ENCODE results near the gene WNT7B.

Gene WNT7B

DNA sequence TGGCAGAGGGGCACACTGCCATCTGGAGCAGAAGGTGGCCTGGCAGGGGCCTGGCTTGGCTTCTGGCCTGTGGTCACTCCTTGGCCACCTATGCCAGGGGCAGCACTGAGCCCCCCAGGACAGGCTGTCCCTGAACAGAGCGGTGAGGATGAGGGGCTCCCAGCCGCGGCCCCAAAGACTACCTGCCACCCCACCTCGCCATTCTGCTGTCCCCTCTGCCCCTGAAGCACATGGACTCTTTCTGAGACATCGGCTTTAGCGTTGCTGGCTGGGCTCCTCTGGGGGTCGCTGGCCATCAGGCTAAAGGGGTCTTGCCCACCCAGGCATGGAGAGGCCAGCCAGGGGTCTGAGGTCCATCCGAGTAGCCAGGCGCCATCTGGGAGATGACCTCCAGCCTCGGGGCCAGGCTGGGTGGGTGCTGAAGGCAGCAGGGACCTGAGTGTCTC lies 87.8 kb downstream of the WNT7B start:
- Histone ChIP-seq H3K79me1 (replicated peaks; ENCODE audit: low read length, poor library complexity, severe bottlenecking) (no peaks in the 10 kb centered on the region), H3K9ac (ENCODE audit: low read length) (peak overlapping the region; percentile 54), H3K18ac (ENCODE audit: low read depth in 1 of 2, low read length in 2 of 2) (no peak overlapping the region)

DNA sequence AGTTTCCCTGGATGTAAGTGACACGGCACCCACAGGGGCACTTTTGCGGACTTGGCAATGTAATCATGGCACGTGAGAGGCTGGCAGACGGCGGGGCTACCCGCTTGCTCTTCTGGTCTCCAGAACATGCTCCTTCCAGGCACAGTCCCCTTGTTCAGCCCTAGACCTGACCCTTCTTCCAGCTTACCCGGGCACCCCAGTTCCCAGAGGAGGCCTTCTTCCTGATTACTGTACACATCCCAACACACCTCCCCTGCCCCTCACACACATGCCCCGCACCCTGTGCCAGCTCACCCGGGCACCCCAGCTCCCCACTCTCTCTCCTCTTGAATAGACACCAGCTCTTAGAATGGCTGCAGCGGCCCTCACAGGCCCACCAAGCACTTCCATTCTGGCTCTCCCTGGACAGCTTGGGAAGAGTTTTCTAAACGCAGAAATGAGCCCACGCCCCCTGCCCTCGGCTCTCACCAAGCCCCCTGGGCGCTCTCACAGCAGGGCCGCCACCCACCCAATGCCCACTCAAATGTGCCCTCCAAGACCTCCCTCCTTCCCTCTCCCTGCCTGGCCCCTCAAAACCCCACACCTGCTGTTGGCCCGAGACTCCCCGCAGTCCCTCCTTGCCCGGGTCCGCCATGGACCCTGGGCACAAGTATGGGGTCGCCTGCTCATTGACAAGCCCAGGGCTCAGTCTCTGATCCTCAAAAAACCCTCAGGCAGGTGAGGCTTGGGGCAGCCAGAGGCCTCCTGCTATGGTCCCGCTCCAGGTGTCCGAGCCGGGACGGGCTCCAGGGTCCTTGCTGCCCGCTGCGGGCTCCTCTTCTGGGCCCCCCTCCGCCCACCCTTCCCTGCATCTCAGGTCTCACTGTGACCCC lies 88.5 kb downstream of the WNT7B start:
- DNase-seq: no peak
- Histone ChIP-seq H4K91ac (ENCODE audit: low read length) (no peak overlapping the region), H3K4me3 (ENCODE audit: insufficient read depth in 1 of 2, low read depth in 1 of 2, low read length in 2 of 2) (no peak overlapping the region), H3K18ac (ENCODE audit: low read depth in 1 of 2, low read length in 2 of 2) (no peak overlapping the region), H4K8ac (ENCODE audit: low read length) (no peak overlapping the region), H3K4me1 (ENCODE audit: control insufficient read depth, insufficient read depth, low read depth, low read length) (peaks cover 2% of the 10 kb centered on the region), H3K27ac (ENCODE audit: low read length, poor library complexity, severe bottlenecking) (no peak overlapping the region), H2BK5ac (ENCODE audit: low read depth, low read length, poor library complexity, severe bottlenecking) (no peak overlapping the region), H2BK12ac (ENCODE audit: low read length in 2 of 2) (no peak overlapping the region), H2BK120ac (ENCODE audit: low read depth, low read length) (no peak overlapping the region), H2AFZ (ENCODE audit: low read depth, low read length) (no peak overlapping the region), H3K23ac (ENCODE audit: low read length in 2 of 2) (no peak overlapping the region), H3K79me1 (replicated peaks; ENCODE audit: low read length, poor library complexity, severe bottlenecking) (no peaks in the 10 kb centered on the region), H3K36me3 (ENCODE audit: control insufficient read depth in 1 of 2, insufficient read depth in 2 of 2, low read depth in 1 of 2, low read length in 2 of 2) (no peaks in the 10 kb centered on the region), H3K9ac (ENCODE audit: low read length) (no peak overlapping the region), H3K4ac (ENCODE audit: low read depth in 1 of 2, low read length in 2 of 2) (no peak overlapping the region), H3K14ac (ENCODE audit: low read length in 2 of 2) (no peak overlapping the region), H2AK5ac (ENCODE audit: low read length, severe bottlenecking) (no peak overlapping the region), H3K9me3 (ENCODE audit: control insufficient read depth, low read length) (no peaks in the 10 kb centered on the region), H3K4me2 (ENCODE audit: low read length, poor library complexity, severe bottlenecking) (no peak overlapping the region), H3K27me3 (ENCODE audit: control insufficient read depth in 1 of 2, insufficient read depth in 1 of 2, low read length in 2 of 2) (peaks cover 0 to 76% of the 10 kb centered on the region in 2 experiments), H2BK15ac (ENCODE audit: low read depth, poor library complexity, severe bottlenecking) (no peak overlapping the region)
- 92% methylated on average over 27 of the region's 27 CpGs for WGBS

More for the DNA sequence above, 87.8 kb downstream of the WNT7B start:
- H3K4me3 ChIP-seq (ENCODE audit: insufficient read depth in 1 of 2, low read depth in 1 of 2, low read length in 2 of 2): no peak overlapping the region
- no peaks in the 10 kb centered on the region for H3K9me3 ChIP-seq (ENCODE audit: control insufficient read depth, low read length)
- DNase-seq: no peak
- no peak overlapping the region for H2AK5ac ChIP-seq (ENCODE audit: low read length, severe bottlenecking)
- no peak overlapping the region for H4K91ac ChIP-seq (ENCODE audit: low read length)
- no peak overlapping the region for H3K27ac ChIP-seq (ENCODE audit: low read length, poor library complexity, severe bottlenecking)
- H2BK15ac ChIP-seq (ENCODE audit: low read depth, poor library complexity, severe bottlenecking): no peak overlapping the region
- no peak overlapping the region for H2BK5ac ChIP-seq (ENCODE audit: low read depth, low read length, poor library complexity, severe bottlenecking)
- H2BK12ac ChIP-seq (ENCODE audit: low read length in 2 of 2): no peak overlapping the region
- H3K4ac ChIP-seq (ENCODE audit: low read depth in 1 of 2, low read length in 2 of 2): no peak overlapping the region
- no peak overlapping the region for H3K14ac ChIP-seq (ENCODE audit: low read length in 2 of 2)
- peaks cover 0 to 75% of the 10 kb centered on the region in 2 experiments for H3K27me3 ChIP-seq (ENCODE audit: control insufficient read depth in 1 of 2, insufficient read depth in 1 of 2, low read length in 2 of 2)
- WGBS: 85% methylated on average over 10 of the region's 10 CpGs
- no peak overlapping the region for H3K23ac ChIP-seq (ENCODE audit: low read length in 2 of 2)
- H3K4me2 ChIP-seq (ENCODE audit: low read length, poor library complexity, severe bottlenecking): no peak overlapping the region
- H2AFZ ChIP-seq (ENCODE audit: low read depth, low read length): no peak overlapping the region
- no peak overlapping the region for H4K8ac ChIP-seq (ENCODE audit: low read length)
- peaks cover 2% of the 10 kb centered on the region for H3K4me1 ChIP-seq (ENCODE audit: control insufficient read depth, insufficient read depth, low read depth, low read length)
- no peaks in the 10 kb centered on the region for H3K36me3 ChIP-seq (ENCODE audit: control insufficient read depth in 1 of 2, insufficient read depth in 2 of 2, low read depth in 1 of 2, low read length in 2 of 2)
- H2BK120ac ChIP-seq (ENCODE audit: low read depth, low read length): no peak overlapping the region

- Histone ChIP-seq H3K9me3 (ENCODE audit: control insufficient read depth, low read length) (no peaks in the 10 kb centered on the region), H3K4ac (ENCODE audit: low read depth in 1 of 2, low read length in 2 of 2) (no peak overlapping the region), H2AK5ac (ENCODE audit: low read length, severe bottlenecking) (no peak overlapping the region), H3K27me3 (ENCODE audit: control insufficient read depth in 1 of 2, insufficient read depth in 1 of 2, low read length in 2 of 2) (peaks cover 2 to 76% of the 10 kb centered on the region in 2 experiments), H2BK15ac (ENCODE audit: low read depth, poor library complexity, severe bottlenecking) (no peak overlapping the region), H3K27ac (ENCODE audit: low read length, poor library complexity, severe bottlenecking) (no peak overlapping the region), H3K4me2 (ENCODE audit: low read length, poor library complexity, severe bottlenecking) (no peak overlapping the region), H2AFZ (ENCODE audit: low read depth, low read length) (no peak overlapping the region), H3K14ac (ENCODE audit: low read length in 2 of 2) (peak overlapping the region in 1 of 2 experiments; percentile 14), H2BK5ac (ENCODE audit: low read depth, low read length, poor library complexity, severe bottlenecking) (no peak overlapping the region), H4K91ac (ENCODE audit: low read length) (no peak overlapping the region), H3K79me1 (replicated peaks; ENCODE audit: low read length, poor library complexity, severe bottlenecking) (no peaks in the 10 kb centered on the region), H3K23ac (ENCODE audit: low read length in 2 of 2) (no peak overlapping the region), H2BK12ac (ENCODE audit: low read length in 2 of 2) (no peak overlapping the region), H4K8ac (ENCODE audit: low read length) (no peak overlapping the region), H3K4me3 (ENCODE audit: insufficient read depth in 1 of 2, low read depth in 1 of 2, low read length in 2 of 2) (no peak overlapping the region), H3K18ac (ENCODE audit: low read depth in 1 of 2, low read length in 2 of 2) (no peak overlapping the region), H3K36me3 (ENCODE audit: control insufficient read depth in 1 of 2, insufficient read depth in 2 of 2, low read depth in 1 of 2, low read length in 2 of 2) (no peaks in the 10 kb centered on the region), H2BK120ac (ENCODE audit: low read depth, low read length) (no peak overlapping the region), H3K4me1 (ENCODE audit: control insufficient read depth, insufficient read depth, low read depth, low read length) (no peaks in the 10 kb centered on the region), H3K9ac (ENCODE audit: low read length) (no peak overlapping the region)
- 93% methylated on average over 22 of the region's 22 CpGs for WGBS
- no peak for DNase-seq
These were observed 89.5 kb downstream of the WNT7B start for GRCh38 chr22:45887202-45888131.

DNA sequence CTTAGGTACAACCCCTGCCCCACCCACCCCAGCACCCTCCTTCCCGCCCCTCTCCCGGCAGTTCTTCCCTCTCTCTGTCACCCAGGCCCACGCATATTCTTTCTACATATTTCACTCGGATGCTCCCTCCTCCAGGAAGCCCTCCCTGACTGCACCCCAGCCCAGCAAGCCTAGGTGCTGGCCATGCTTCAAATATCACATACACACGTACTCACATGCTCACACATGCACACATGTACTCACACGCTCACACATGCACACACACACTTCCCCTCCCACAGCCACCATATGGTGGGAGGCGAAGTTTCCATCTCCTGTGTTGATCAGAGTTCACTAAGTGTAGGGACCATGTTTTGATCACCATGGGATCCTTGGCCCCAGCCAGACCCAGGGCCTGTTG lies 90.4 kb downstream of the WNT7B start:
- no peak overlapping the region for H2BK120ac ChIP-seq (ENCODE audit: low read depth, low read length)
- 81% methylated on average over 7 of the region's 7 CpGs for WGBS

More for the DNA sequence above, 90.4 kb downstream of the WNT7B start:
- Histone ChIP-seq H3K4me3 (ENCODE audit: insufficient read depth in 1 of 2, low read depth in 1 of 2, low read length in 2 of 2) (no peak overlapping the region), H3K27me3 (ENCODE audit: control insufficient read depth in 1 of 2, insufficient read depth in 1 of 2, low read length in 2 of 2) (peaks cover 9 to 76% of the 10 kb centered on the region in 2 experiments), H4K8ac (ENCODE audit: low read length) (no peak overlapping the region), H3K36me3 (ENCODE audit: control insufficient read depth in 1 of 2, insufficient read depth in 2 of 2, low read depth in 1 of 2, low read length in 2 of 2) (no peaks in the 10 kb centered on the region), H2BK15ac (ENCODE audit: low read depth, poor library complexity, severe bottlenecking) (no peak overlapping the region), H3K9ac (ENCODE audit: low read length) (no peak overlapping the region), H3K9me3 (ENCODE audit: control insufficient read depth, low read length) (no peaks in the 10 kb centered on the region), H3K14ac (ENCODE audit: low read length in 2 of 2) (no peak overlapping the region), H2BK12ac (ENCODE audit: low read length in 2 of 2) (no peak overlapping the region), H3K18ac (ENCODE audit: low read depth in 1 of 2, low read length in 2 of 2) (no peak overlapping the region), H2AFZ (ENCODE audit: low read depth, low read length) (no peak overlapping the region), H3K4me1 (ENCODE audit: control insufficient read depth, insufficient read depth, low read depth, low read length) (no peaks in the 10 kb centered on the region), H2AK5ac (ENCODE audit: low read length, severe bottlenecking) (no peak overlapping the region), H3K4me2 (ENCODE audit: low read length, poor library complexity, severe bottlenecking) (no peak overlapping the region), H2BK5ac (ENCODE audit: low read depth, low read length, poor library complexity, severe bottlenecking) (no peak overlapping the region), H4K91ac (ENCODE audit: low read length) (no peak overlapping the region), H3K23ac (ENCODE audit: low read length in 2 of 2) (no peak overlapping the region), H3K79me1 (replicated peaks; ENCODE audit: low read length, poor library complexity, severe bottlenecking) (no peaks in the 10 kb centered on the region), H3K27ac (ENCODE audit: low read length, poor library complexity, severe bottlenecking) (no peak overlapping the region), H3K4ac (ENCODE audit: low read depth in 1 of 2, low read length in 2 of 2) (no peak overlapping the region)
- DNase-seq: no peak
